Activated CD8-positive, alpha-beta memory T cell treated with anti-CD3 and anti-CD28 coated beads for 48 hours (primary cell): ENCODE data around the gene KLHL36.

Experiments
- DNase-seq, 3 experiments: peaks; one replicate each; pipeline ENCODE4 v3.0.0-alpha.2; 2020; ENCODE audit warnings: low read depth in 2 of 3, low spot score in 2 of 3

The KLHL36 gene

GRCh38 chr16:84647828-84648594 is at the start of gene KLHL36:
KLHL36 (plus strand) TSS chr16:84648511; CDS start chr16:84650868, 2,357 bp downstream.
- peak; percentile 25 to 48 (median 42) for DNase-seq

DNA sequence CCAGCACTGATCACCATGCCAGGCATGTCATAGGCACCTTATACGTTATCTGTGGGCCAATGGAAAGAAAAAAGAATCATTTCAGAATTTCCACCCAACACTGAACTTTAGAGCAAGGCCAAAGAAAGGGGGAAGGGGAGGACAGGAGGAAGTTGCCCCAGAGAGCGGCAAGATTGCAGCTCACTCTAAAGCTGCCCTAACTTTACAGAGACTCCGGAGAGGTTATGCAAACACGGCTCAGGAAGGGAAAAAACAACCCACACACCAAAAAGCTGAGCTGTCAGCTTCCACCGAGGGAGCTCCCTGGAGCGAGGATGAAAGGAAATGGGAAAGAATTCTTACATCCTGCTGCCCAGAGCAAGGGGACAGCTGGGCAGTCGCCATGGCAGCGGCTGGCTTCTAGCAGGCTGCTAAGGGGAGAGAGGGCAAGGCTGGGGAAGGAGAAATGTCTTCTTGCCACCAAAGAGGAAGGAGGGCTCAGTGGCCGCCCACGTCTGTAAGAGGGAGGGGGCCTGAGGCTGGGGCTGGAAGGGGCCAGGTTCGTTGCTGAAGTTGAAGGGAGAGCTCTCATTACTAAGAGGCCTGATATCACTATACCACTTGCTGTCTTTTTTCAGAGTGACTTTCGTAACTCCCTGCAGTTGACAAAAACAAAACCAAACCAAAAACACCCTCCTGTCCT is 48.6 kb upstream of the KLHL36 start:
- DNase-seq, result peak in 1 of 3 experiments; percentile 60

DNA sequence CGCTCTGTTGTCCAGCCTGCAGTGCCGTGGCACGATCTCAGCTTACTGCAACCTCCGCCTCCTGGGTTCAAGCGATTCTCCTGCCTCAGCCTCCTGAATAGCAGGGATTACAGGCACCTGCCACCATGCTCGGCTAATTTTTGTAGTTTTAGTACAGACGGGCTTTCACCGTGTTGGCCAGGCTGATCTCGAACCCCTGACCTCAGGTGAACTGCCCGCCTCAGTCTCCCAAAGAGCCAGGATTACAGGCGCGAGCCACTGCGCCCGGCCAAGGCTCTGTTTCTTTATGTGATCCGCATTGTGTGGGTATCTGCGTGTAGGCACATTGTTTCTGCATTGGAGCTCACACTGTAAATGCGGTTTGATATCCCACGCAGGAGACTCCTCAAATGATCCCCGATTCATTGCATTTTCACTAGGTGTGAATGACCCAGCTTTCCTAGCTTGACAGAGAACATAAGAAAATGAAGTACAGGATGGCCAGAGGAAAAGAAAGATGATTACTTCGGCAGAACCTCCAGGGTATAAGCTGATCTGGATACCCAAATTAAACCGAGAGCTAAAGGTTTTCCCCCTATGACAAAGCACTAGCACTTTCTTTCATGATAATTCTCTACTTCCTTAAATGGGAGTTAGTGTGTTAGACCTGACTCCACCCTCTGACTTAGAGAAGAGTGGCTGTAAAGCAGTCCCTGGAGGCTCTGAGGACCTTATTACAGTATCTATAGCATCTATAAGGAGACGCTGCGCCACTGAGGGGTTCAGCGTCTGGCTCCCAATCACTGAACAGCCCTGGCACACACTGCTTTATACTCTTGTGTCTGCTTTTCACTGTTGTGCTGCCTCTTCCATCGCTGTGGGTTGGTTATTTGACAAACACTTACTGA is 47.7 kb upstream of the KLHL36 start:
- no peak for DNase-seq

DNA sequence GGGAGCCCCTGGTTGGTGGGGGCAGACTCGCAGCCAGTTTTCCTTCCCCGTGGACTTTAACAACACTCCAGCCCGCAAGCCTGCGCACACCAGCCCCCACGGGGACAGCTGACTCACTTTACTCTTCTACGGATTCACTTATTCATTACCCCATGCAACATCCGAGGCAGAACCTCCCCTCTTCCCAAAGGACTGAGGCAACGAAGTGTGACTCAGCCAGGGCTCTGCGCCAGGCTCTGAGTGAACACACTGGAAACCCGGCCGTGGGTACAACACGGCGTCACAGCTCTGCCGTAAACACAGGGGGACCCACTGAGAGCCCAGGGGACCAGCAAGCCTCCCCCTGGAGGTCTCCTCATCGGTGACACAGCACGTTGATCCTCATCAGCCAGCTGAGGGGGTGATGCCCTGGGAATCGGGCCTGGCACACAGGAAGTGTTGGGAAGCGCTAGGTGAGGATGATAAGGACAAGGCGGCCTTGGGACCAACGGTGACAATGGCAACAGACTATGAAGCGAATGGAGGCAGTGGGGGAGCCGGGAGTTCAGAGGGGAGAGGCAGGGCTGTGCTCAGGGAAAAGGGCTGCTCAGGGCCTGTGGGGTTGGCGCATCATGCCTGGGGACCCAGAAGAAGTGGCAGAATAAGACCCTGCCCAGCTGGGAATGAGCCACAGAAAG is 45.0 kb upstream of the KLHL36 start:
- DNase-seq, result no peak

GRCh38 chr16:84603940-84604339 is 44.4 kb upstream of the KLHL36 start:
- DNase-seq, result no peak

- DNase-seq, result no peak
These were observed 43.8 kb upstream of the KLHL36 start for GRCh38 chr16:84604477-84605013.

DNA sequence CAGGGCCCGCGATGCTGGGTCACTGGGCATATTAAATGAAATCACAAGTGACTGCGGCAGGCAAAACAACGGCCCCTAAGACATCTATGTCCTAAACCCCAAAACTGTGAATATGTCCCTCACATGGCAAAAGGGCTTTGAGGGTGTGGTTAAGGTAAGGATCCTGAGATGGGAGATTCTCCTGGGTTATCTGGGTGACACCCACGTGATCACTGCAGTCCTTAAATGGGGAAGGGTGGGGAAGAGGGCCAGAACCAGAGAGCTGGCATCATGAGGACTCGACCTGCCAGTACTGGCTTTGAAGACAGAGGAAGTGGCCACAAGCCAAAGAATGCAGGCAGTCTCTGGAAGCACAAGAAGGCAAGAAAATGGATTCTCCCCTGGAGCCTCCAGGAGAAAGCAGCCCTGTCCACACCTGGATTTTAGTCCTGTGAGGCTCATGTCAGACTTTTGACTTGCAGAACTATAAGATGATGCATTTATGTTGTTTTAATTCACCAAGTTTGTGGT is 42.9 kb upstream of the KLHL36 start:
- DNase-seq, result no peak

DNA sequence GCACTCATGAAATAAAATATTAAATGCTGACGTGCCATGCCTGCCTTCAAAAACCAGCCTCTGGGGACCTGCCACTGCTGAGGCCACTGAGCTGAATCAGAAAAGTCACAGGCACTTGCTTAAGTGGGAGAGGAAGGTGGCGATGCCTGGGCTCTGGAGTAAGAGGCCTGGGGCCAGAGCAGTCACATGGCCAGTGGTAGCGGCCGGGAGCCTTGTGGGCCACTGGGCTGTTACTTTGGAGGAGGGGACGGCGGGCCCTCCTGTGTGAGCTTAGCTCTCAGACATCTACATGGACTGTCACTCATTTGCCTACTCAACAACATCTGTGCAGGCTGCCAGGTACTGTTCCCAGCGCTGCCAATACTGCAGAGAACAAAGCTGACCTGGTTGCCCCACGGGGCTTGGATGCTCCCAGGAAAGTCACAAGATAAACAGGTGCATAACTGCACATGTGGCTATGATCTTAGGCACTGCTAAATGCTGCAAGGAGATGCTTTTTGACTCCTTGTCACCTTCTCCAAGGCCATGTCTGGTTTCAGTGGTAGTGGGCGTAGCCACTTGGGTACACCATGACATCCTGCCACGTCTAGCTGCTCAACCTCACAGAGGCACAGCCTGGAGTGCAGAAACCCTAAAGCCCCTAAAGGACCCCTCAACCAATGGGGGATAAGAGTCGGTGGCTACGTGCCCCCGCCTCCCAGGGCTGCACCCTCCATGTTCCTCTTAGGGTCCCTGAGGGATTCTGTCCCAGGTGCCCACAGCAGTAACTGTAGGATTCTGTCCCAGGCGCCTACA is 42.0 kb upstream of the KLHL36 start:
- DNase-seq, result no peak

DNA sequence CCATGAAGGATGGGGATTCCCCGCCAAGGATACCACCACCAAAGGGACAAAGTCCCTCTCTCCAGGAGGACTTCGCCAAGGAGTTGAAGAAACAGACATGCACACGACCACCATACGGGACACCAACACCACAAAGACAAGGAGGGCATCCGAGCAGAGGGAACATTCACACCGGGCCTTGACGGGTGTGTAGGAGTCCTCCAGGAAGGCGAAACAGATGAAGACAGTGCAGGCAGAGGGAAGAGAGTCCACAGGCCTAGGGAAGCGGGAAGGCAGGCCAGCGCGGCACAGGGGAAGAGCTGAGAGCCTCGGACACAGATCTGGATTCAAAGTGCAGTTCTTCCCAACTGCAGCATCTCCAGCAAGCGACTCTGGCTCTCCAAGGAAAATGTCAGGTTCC is 41.2 kb upstream of the KLHL36 start:
- no peak for DNase-seq

- DNase-seq, result no peak
These were observed 40.6 kb upstream of the KLHL36 start for GRCh38 chr16:84607694-84608093.

- no peak for DNase-seq
These were observed 40.0 kb upstream of the KLHL36 start for GRCh38 chr16:84608282-84608681.

DNA sequence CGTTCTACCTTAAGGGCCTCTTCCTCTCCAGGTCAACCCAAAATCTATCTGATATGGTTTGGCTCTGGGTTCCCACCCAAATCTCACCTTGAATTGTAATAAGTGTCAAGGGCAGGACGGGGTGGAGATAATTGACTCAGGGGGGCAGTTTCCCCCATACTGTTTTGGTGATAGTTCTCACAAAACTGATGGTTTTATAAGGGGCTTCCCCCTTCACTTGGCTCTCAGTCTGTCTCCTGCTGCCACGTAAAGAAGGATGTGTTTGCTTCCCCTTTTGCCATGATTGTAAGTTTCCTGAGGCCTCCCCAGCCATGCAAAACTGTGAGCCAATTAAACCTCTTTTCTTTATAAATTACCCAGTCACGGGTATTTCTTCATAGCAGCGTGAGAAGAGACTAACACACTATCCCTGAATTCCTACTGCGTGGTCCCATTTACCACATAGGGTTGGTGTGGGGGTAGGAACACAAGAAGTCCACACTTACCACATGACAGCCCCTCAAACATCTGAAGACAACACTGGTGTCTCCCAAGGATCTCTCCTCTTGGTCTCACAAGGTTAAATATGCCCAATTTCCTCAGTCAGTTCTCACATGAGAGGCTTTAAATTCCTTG is 38.6 kb upstream of the KLHL36 start:
- DNase-seq, result no peak

GRCh38 chr16:84610376-84610775 is 37.9 kb upstream of the KLHL36 start:
- DNase-seq, result no peak

DNA sequence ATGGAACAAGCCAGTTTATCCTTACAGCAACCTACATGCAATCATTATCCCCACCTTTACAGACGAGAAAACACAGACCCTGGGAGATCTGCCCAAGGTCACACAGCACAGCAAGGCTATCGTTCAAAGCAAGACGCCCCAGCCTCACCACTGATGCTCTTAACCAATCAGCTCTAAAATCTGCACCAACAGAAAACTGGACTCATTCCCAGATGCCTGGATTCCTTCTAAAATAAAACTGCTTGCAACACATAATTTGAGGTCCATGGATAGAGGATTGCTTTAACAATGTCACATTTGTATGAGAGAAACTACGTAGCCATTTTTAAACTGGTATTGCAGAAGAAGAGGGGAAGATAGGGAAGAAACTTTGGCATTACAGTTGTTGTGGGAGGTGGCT is 37.3 kb upstream of the KLHL36 start:
- no peak for DNase-seq

GRCh38 chr16:84612686-84613085 is 35.6 kb upstream of the KLHL36 start:
- no peak for DNase-seq

DNA sequence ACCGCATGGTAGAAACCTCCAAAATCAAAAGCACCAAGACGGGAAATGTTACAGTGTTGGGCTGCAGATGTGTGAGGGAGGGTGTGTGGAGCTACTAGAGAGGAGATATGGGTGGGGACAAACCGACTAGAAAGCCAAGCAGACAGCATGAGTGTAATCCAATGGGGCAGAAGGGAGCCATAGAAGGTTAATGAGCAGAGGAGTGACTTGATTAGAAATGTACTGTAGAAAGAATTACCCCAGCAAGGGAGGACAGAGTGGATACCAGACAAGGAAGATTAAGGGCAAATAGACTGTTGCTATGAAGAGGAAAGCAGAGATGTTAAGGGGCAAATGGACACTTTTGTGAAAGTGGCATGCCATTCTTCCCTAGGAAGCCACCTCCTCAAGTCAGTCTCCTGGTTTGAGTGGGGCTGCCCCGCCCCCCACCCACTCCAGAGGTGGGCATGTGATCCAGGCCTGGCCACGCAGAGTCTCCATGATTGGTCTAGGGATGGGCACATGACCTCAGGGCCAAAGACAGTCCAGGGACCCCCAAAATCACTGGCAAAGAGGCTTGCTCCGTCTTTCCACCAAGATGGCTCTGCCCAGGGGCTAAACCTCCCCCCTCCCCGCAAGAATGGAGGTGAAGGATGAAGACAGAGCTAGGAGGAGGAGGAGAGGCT is 34.8 kb upstream of the KLHL36 start:
- DNase-seq, result no peak

- no peak for DNase-seq
These were observed 34.2 kb upstream of the KLHL36 start for GRCh38 chr16:84614073-84614459.

DNA sequence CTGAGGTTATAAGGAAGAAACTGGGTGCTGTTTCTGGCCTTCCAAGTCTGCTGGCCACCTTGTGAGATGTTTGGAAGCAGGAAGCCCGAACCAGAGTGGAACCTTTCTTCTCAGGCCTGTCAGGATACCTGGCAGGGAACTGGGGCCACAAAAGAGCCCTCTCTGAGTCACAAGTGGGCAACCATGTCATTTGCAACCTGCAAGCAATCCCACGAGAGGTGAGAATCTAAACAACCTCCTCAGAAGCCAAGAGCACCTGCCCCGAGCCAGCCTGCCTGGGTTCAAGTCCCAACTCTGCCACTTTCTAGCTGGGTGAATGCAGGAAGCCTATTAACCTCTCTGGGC is 33.7 kb upstream of the KLHL36 start:
- DNase-seq, result no peak
